GM12878 (cell line): ENCODE measurements around the gene CNIH1. TPM values are rescaled to one million over a fixed set of nuclear protein-coding genes. Genes with fewer than 3 reads are reported as not detected.

Experiments used
- ATAC-seq: fragments of 200-7000 bp; cut with Tn5 transposase; 3 replicates; pipeline ENCODE4 v1.9.1; 2020; ENCODE audit warnings: mild to moderate bottlenecking, moderate library complexity
- BruUV-seq: library from RNA; stranded (reverse); fragments of 400-500 nt; replicated peaks from 2 replicates; lab custom pipeline; 2021; lab: Mats Ljungman, UMichigan
- CTCF ChIA-PET: fragments of 300-600 bp; sonication (Branson Sonifier 250); formaldehyde crosslinking; extraction: SDS; loops from one replicate; lab custom pipeline; 2021; ENCODE audit warnings: inconsistent platforms; lab: Yijun Ruan, JAX
- POLR2A ChIA-PET: fragments of 350-600 bp; formaldehyde crosslinking; extraction: SDS; loops from one replicate; lab custom pipeline; 2021; ENCODE audit warnings: inconsistent platforms; lab: Charles Lee
- RAD21 ChIA-PET: fragments of 300-600 bp; sonication (Branson Sonifier 250); formaldehyde crosslinking; loops from one replicate; lab custom pipeline; 2023; ENCODE audit warnings: antibody characterized with exemption; ENCODE audit not compliant: unreplicated experiment; lab: Charles Lee
- SMC1A ChIA-PET: fragments of 300-600 bp; sonication (Branson Sonifier 250); formaldehyde crosslinking; loops from one replicate; lab custom pipeline; 2023; ENCODE audit not compliant: unreplicated experiment, uncharacterized antibody; lab: Charles Lee
- DNase-seq: peaks from one replicate; pipeline ENCODE4 v3.0.0-alpha.2; 2011; ENCODE audit warnings: low read depth, low spot score
- FAIRE-seq: peaks from 3 replicates; lab custom pipeline; 2011; peaks lifted over from hg19 to GRCh38; lab: Jason Lieb, UNC
- H2AFZ ChIP-seq: 2 replicates; pipeline ENCODE4 v1.6.0; 2011; ENCODE audit warnings: low read depth, low read length, control low read depth; ENCODE audit not compliant: control insufficient read depth
- H3K27ac ChIP-seq: 2 replicates; pipeline ENCODE4 v1.5.1; 2011; ENCODE audit warnings: control low read depth; ENCODE audit not compliant: control insufficient read depth, insufficient read depth
- H3K27me3 ChIP-seq, 2 experiments: replicated peaks in 1 of 2; 2 replicates each; pipeline versions ENCODE4 v1.6.0 to v1.6.1; 2011; ENCODE audit warnings: low read length in 1 of 2; ENCODE audit not compliant: control insufficient read depth in 2 of 2, insufficient read depth in 2 of 2
- H3K36me3 ChIP-seq, 2 experiments: 2 replicates each; pipeline ENCODE4 v1.5.1; 2011; ENCODE audit warnings: low read length in 1 of 2; ENCODE audit not compliant: control insufficient read depth in 2 of 2, insufficient read depth in 2 of 2
- H3K4me1 ChIP-seq: 2 replicates; pipeline ENCODE4 v1.6.1; 2011; ENCODE audit warnings: mild to moderate bottlenecking, low read length, moderate library complexity, mixed read lengths; ENCODE audit not compliant: control insufficient read depth, insufficient read depth
- H3K4me2 ChIP-seq: 2 replicates; pipeline ENCODE4 v1.6.0; 2011; ENCODE audit warnings: control low read depth; ENCODE audit not compliant: control insufficient read depth, insufficient read depth
- H3K4me3 ChIP-seq: fragments of 200-600 bp; sonication (generic); 2 replicates; pipeline ENCODE4 v1.5.1; 2016
- H3K79me2 ChIP-seq: 2 replicates; pipeline ENCODE4 v1.6.0; 2011; ENCODE audit warnings: low read length; ENCODE audit not compliant: control insufficient read depth, insufficient read depth
- H3K9ac ChIP-seq: 2 replicates; pipeline ENCODE4 v1.8.0; 2011; ENCODE audit warnings: low read length, control low read depth, mixed read lengths; ENCODE audit not compliant: control insufficient read depth, insufficient read depth
- H3K9me3 ChIP-seq: replicated peaks from 3 replicates; pipeline ENCODE4 v1.5.1; 2011; ENCODE audit warnings: mild to moderate bottlenecking, low read length; ENCODE audit not compliant: control insufficient read depth, insufficient read depth
- H4K20me1 ChIP-seq: 2 replicates; pipeline ENCODE4 v1.6.0; 2011; ENCODE audit not compliant: control insufficient read depth, insufficient read depth
- ATF2 ChIP-seq: IDR thresholded peaks from 2 replicates; pipeline ENCODE4 v1.6.1; 2012; ENCODE audit warnings: low read length, inconsistent platforms
- CBX3 ChIP-seq: fragments of 200-600 bp; sonication (generic); IDR thresholded peaks from 2 replicates; pipeline ENCODE4 v1.6.1; 2016; ENCODE audit warnings: low read depth, borderline replicate concordance
- DPF2 ChIP-seq: fragments of 450-650 bp; IDR thresholded peaks from 2 replicates; pipeline ENCODE4 v1.6.1; 2017; ENCODE audit warnings: mild to moderate bottlenecking
- MLLT1 ChIP-seq: fragments of 450-650 bp; IDR thresholded peaks from 2 replicates; pipeline ENCODE4 v1.6.1; 2016; ENCODE audit warnings: mild to moderate bottlenecking
- MXI1 ChIP-seq: fragments of 150-350 bp; IDR thresholded peaks from 2 replicates; pipeline ENCODE4 v1.6.1; 2011; ENCODE audit warnings: low read depth, mild to moderate bottlenecking, inconsistent platforms, low read length, improper control_type of control experiment
- POLR2AphosphoS2 ChIP-seq: IDR thresholded peaks from 2 replicates; pipeline ENCODE4 v1.6.1; 2011; ENCODE audit warnings: low read depth, mild to moderate bottlenecking, low read length, improper control_type of control experiment, moderate library complexity
- RAD21 ChIP-seq: IDR thresholded peaks from 2 replicates; pipeline ENCODE4 v1.6.1; 2011; ENCODE audit warnings: mild to moderate bottlenecking, low read depth, low read length, moderate library complexity; ENCODE audit not compliant: insufficient read depth
- SMC3 ChIP-seq: IDR thresholded peaks from 2 replicates; pipeline ENCODE4 v1.6.1; 2011; ENCODE audit warnings: low read length, improper control_type of control experiment, borderline replicate concordance
- TAF1 ChIP-seq: IDR thresholded peaks from 2 replicates; pipeline ENCODE4 v1.6.1; 2011; ENCODE audit warnings: mild to moderate bottlenecking, low read depth, low read length, borderline replicate concordance
- TCF12 ChIP-seq: IDR thresholded peaks from 2 replicates; pipeline ENCODE4 v1.6.1; 2011; ENCODE audit warnings: low read depth, mild to moderate bottlenecking, low read length
- ZBTB40 ChIP-seq: fragments of 450-650 bp; IDR thresholded peaks from 2 replicates; pipeline ENCODE4 v1.6.1; 2016; ENCODE audit warnings: mild to moderate bottlenecking, moderate library complexity, borderline replicate concordance
- ZNF24 ChIP-seq: fragments of 450-650 bp; IDR thresholded peaks from 2 replicates; pipeline ENCODE4 v1.6.1; 2017; ENCODE audit warnings: antibody characterized with exemption, mild to moderate bottlenecking
- in situ Hi-C: fragments of 300-500 bp; cut with MboI; formaldehyde crosslinking; loops from 9 replicates; pipeline ENCODE4 v1.14.3; 2018; ENCODE audit warnings: mixed read lengths
- intact Hi-C: fragments of 100-400 bp; cut with micrococcal nuclease; formaldehyde crosslinking; loops from one replicate; pipeline ENCODE4 v1.14.2; 2022; ENCODE audit not compliant: unreplicated experiment
- polyA plus RNA-seq, 11 experiments: library from polyadenylated mRNA; depleted of rRNA in 4 of 11; unstranded in 6 of 11; stranded (reverse) in 5 of 11; fragments of >200 nt; fragmentation: Nextera tagmentation in 4 of 11; fragmentation: Illumina TruSeq in 1 of 11; extraction: Ambion mirVana in 4 of 11; extraction: Trizol in 1 of 11; gene quantifications; 1 replicate in 1 of 11; 2 replicates in 10 of 11; pipeline versions ENCODE4 v1.2.1 to v1.2.3, GENCODE V29; 2011 to 2016; ENCODE audit warnings: inconsistent platforms in 2 of 11, missing spikeins in 2 of 11, low read depth in 1 of 11
- total RNA-seq, 4 experiments: library from RNA; depleted of rRNA in 3 of 4; stranded (reverse); fragments of >200 nt in 3 of 4; fragmentation: Illumina TruSeq in 1 of 4; extraction: Trizol in 1 of 4; gene quantifications; 2 replicates each; pipeline versions ENCODE4 v1.2.1 to v1.2.3, GENCODE V29; 2013 to 2021

Gene CNIH1
- total and polyA plus RNA-seq, 10 of the 15 experiments (the other 5 are each of a cell fraction or from before 2014, with no cell fraction given): 48.9 to 274 (median 110) TPM

- TF ChIP-seq ZBTB40: no peak
- TF ChIP-seq SMC3: no peak
- no peak for TF ChIP-seq RAD21
- TF ChIP-seq TCF12: no peak
- TF ChIP-seq POLR2AphosphoS2: no peak
- no peak for TF ChIP-seq DPF2
- TF ChIP-seq MXI1: no peak
- TF ChIP-seq TAF1: no peak
- TF ChIP-seq CBX3: no peak
These were observed 29.5 kb upstream of the CNIH1 start (continued) for GRCh38 chr14:54470701-54471100.

GRCh38 chr14:54467280-54467679 lies 26.1 kb upstream of the CNIH1 start:
- H3K4me3 ChIP-seq: no peak overlapping the region
- intact Hi-C loops (no loop called here), in situ Hi-C loops (no loop called here)
- no peaks in the 10 kb centered on the region for H3K79me2 ChIP-seq
- H2AFZ ChIP-seq: no peak overlapping the region
- peaks cover 3% of the 10 kb centered on the region; the same call in 2 of the 3 replicates for H3K9me3 ChIP-seq
- FAIRE-seq (no peak), DNase-seq (no peak), ATAC-seq (no peak)
- ChIA-PET CTCF (no interaction called here), RAD21 (no interaction called here), SMC1A (no interaction called here), POLR2A (no interaction called here)
- no peaks in the 10 kb centered on the region for H3K4me1 ChIP-seq
- H3K27ac ChIP-seq: no peak overlapping the region
- no peaks in the 10 kb centered on the region; a peak in 2 of 4 replicates for H3K36me3 ChIP-seq
- H3K9ac ChIP-seq: no peak overlapping the region
- no peaks in the 10 kb centered on the region for H3K27me3 ChIP-seq
- H4K20me1 ChIP-seq: no peaks in the 10 kb centered on the region
- BruUV-seq: no TSS peak
- H3K4me2 ChIP-seq: no peak overlapping the region
- TF ChIP-seq MLLT1 (no peak), ATF2 (no peak), ZNF24 (no peak)
